NT2/D1 (cell line): ENCODE measurements around the gene CD274.

Experiments used
- YY1 ChIP-seq: IDR thresholded peaks from 2 replicates; pipeline ENCODE4 v1.6.1; 2011; ENCODE audit not compliant: insufficient read length, insufficient read depth
- ZNF274 ChIP-seq: IDR thresholded peaks from 2 replicates; pipeline ENCODE4 v1.6.1; 2011; ENCODE audit warnings: mild to moderate bottlenecking, low read depth, low read length

DNA sequence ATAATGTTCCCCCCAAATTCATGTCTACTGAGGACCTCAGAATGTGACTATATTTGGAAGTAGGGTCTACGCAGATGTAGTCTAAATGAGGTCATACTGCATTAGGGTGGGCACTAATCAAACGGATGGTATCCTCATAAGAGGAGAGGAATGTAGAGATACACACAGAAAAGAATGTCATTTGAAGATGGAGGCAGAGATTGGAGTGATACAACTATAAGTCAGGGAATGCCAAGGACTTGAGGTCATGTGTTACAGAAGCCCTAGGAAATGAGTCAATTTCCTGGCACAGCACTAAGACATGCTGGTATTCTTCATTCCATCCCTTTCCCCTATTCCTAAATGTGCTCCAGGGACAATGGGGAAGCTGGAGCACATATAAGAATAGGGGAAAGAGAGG, 59.2 kb downstream of the CD274 start:
- no peak for TF ChIP-seq ZNF274
- TF ChIP-seq YY1: no peak
